ENCODE measurements around the gene BAG2.

DNA sequence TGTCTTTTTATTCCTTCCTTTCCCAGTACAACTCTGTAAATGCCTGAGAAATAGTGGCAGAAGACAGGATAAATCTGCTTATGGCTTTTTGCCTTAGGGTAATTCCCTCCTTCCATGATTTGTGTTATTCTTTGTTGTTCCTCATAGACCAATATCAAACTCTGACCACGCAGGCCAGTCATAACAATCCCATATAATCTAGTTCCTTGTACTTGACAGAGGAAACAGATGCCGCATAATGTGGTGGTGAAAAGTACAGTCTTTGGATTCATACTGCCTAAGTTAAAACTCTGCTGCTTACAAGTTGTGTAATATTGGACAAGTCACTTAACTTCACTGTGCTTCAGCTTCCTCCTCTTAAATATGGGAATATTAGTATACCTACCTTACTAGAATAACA lies 8.2 kb upstream of the BAG2 start:
- TF ChIP-seq, protein P1, sequence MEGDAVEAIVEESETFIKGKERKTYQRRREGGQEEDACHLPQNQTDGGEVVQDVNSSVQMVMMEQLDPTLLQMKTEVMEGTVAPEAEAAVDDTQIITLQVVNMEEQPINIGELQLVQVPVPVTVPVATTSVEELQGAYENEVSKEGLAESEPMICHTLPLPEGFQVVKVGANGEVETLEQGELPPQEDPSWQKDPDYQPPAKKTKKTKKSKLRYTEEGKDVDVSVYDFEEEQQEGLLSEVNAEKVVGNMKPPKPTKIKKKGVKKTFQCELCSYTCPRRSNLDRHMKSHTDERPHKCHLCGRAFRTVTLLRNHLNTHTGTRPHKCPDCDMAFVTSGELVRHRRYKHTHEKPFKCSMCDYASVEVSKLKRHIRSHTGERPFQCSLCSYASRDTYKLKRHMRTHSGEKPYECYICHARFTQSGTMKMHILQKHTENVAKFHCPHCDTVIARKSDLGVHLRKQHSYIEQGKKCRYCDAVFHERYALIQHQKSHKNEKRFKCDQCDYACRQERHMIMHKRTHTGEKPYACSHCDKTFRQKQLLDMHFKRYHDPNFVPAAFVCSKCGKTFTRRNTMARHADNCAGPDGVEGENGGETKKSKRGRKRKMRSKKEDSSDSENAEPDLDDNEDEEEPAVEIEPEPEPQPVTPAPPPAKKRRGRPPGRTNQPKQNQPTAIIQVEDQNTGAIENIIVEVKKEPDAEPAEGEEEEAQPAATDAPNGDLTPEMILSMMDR (conservative IDR thresholded peaks at IDR 0.05 in 1 of 2, IDR thresholded peaks at IDR 0.05 in 1 of 2; ENCODE audit: low read depth in 1 of 2, low read length in 2 of 2): no peak
- no peak for TF ChIP-seq EZH2 (IDR thresholded peaks at IDR 0.05; ENCODE audit: low read length, missing control alignments)

Data from fibroblast of lung (primary cell).